Measurements from ENCODE around the gene LRRC32. TPM values are rescaled to one million over a fixed set of nuclear protein-coding genes. Genes with fewer than 3 reads are reported as not detected.

The LRRC32 gene
- total RNA-seq, 4 donors from 2014 or later, result 18.7 to 222 (median 68.7) TPM

- no peak for TF ChIP-seq CTCF (IDR thresholded peaks at IDR 0.05)
- ATAC-seq (ENCODE audit: low FRiP score) (no peak), DNase-seq (ENCODE audit: low spot score) (no peak)
These were observed 52.8 kb downstream of the LRRC32 start for GRCh38 chr11:76617553-76618265.

GRCh38 chr11:76616676-76617552, 53.6 kb downstream of the LRRC32 start:
- ATAC-seq (ENCODE audit: low FRiP score) (no peak), DNase-seq (ENCODE audit: low spot score) (no peak)
- TF ChIP-seq CTCF (IDR thresholded peaks at IDR 0.05), result no peak

- ATAC-seq (ENCODE audit: low FRiP score), result no peak
- DNase-seq (ENCODE audit: low spot score), result no peak
- no peak for TF ChIP-seq CTCF (IDR thresholded peaks at IDR 0.05)
These were observed 54.6 kb downstream of the LRRC32 start for GRCh38 chr11:76615950-76616349.

- no peak for TF ChIP-seq CTCF (IDR thresholded peaks at IDR 0.05)
- no peak for DNase-seq (ENCODE audit: low spot score)
- ATAC-seq (ENCODE audit: low FRiP score), result peak; percentile 66
These were observed 55.9 kb downstream of the LRRC32 start for GRCh38 chr11:76614471-76615179.

GRCh38 chr11:76613901-76614300, 56.6 kb downstream of the LRRC32 start:
- DNase-seq (ENCODE audit: low spot score) (no peak), ATAC-seq (ENCODE audit: low FRiP score) (no peak)
- TF ChIP-seq CTCF (IDR thresholded peaks at IDR 0.05), result no peak

- DNase-seq (ENCODE audit: low spot score), result no peak
- ATAC-seq (ENCODE audit: low FRiP score), result no peak
- TF ChIP-seq CTCF (IDR thresholded peaks at IDR 0.05), result no peak
These were observed 58.3 kb downstream of the LRRC32 start for GRCh38 chr11:76612226-76612625.
